ENCODE measurements around the gene MACC1. TPM values are rescaled to one million over a fixed set of nuclear protein-coding genes. Genes with fewer than 3 reads are reported as not detected.

MACC1 gene
- total and polyA plus RNA-seq, 10 of the 15 experiments (the other 5 are each of a cell fraction or from before 2014, with no cell fraction given), result 6.0 to 61.1 (median 12.7) TPM

GRCh38 chr7:20173828-20174227 is 43.4 kb downstream of the MACC1 start:
- ChIA-PET POLR2A (interaction anchor here (1.5 kb wide), 1 partner anchor 30 kb away, joined by 4 read pairs; no protein-coding TSS in a partner anchor), SMC1A (ENCODE audit: uncharacterized antibody, unreplicated experiment) (interaction anchor here (0.9 to 6.9 kb wide), 14 partner anchors 15 to 190 kb away, joined by 3 to 49 read pairs (median 8); partner anchors contain the start of gene MACC1), RAD21 (ENCODE audit: unreplicated experiment) (interaction anchor here (1.7 to 2.7 kb wide), 4 partner anchors 40 to 138 kb away, joined by 5 to 34 read pairs (median 6); no protein-coding TSS in a partner anchor), CTCF (interaction anchor here (0.6 to 4.0 kb wide), 18 partner anchors 9 to 207 kb away, joined by 3 to 32 read pairs (median 6); no protein-coding TSS in a partner anchor)
- Histone ChIP-seq H4K20me1 (ENCODE audit: control insufficient read depth, insufficient read depth) (no peaks in the 10 kb centered on the region), H3K4me3 (no peak overlapping the region), H3K36me3 (ENCODE audit: control insufficient read depth in 2 of 2, insufficient read depth in 2 of 2, low read length in 1 of 2) (no peaks in the 10 kb centered on the region; a peak in 3 of 4 replicates), H3K4me2 (ENCODE audit: control insufficient read depth, insufficient read depth) (no peak overlapping the region), H2AFZ (ENCODE audit: control insufficient read depth, low read depth, low read length) (no peak overlapping the region), H3K27ac (ENCODE audit: control insufficient read depth, insufficient read depth) (no peak overlapping the region), H3K27me3 (replicated peaks in 1 of 2; ENCODE audit: control insufficient read depth in 2 of 2, insufficient read depth in 2 of 2, low read length in 1 of 2) (no peaks in the 10 kb centered on the region), H3K9ac (ENCODE audit: control insufficient read depth, insufficient read depth, low read length) (no peak overlapping the region), H3K79me2 (ENCODE audit: control insufficient read depth, insufficient read depth, low read length) (no peaks in the 10 kb centered on the region), H3K4me1 (ENCODE audit: control insufficient read depth, insufficient read depth, low read length) (no peaks in the 10 kb centered on the region), H3K9me3 (replicated peaks; ENCODE audit: control insufficient read depth, insufficient read depth, low read length) (no peaks in the 10 kb centered on the region; the same call in 2 of the 3 replicates)
- DNase-seq (ENCODE audit: low read depth, low spot score), result no peak
- intact Hi-C loops (cut with micrococcal nuclease; ENCODE audit: unreplicated experiment), result loop anchor here (5.0 kb wide), 1 partner anchor 192 kb away; no protein-coding TSS in a partner anchor
- no TSS peak for BruUV-seq (replicated peaks)
- no peak for FAIRE-seq
- whole genome bisulfite sequencing (ENCODE audit: insufficient coverage, insufficient replicate concordance, low lambda C conversion rate, missing lambda C conversion rate), result 62% methylated on average over 2 of the region's 2 CpGs
- ATAC-seq, result peak; percentile 6; the same call in 1 of the 3 replicates
- in situ Hi-C loops (cut with MboI), result loop anchor here (25.0 kb wide), 1 partner anchor 413 kb away; no protein-coding TSS in a partner anchor
- TF ChIP-seq E2F8 (IDR thresholded peaks at IDR 0.05; ENCODE audit: low read depth, partially characterized antibody) (no peak), HCFC1 (IDR thresholded peaks at IDR 0.05; ENCODE audit: low read length) (no peak), RAD51 (IDR thresholded peaks at IDR 0.05) (no peak), NKRF (conservative IDR thresholded peaks at IDR 0.05) (no peak), MXI1 (IDR thresholded peaks at IDR 0.05; ENCODE audit: low read depth, low read length) (no peak), ESRRA (IDR thresholded peaks at IDR 0.05; ENCODE audit: low read length) (no peak), WRNIP1 (IDR thresholded peaks at IDR 0.05; ENCODE audit: borderline replicate concordance, low read depth, low read length) (no peak), HDGF (IDR thresholded peaks at IDR 0.05) (no peak), SP1 (IDR thresholded peaks at IDR 0.05; ENCODE audit: low read depth, low read length) (no peak), ELK1 (IDR thresholded peaks at IDR 0.05; ENCODE audit: low read depth, low read length) (no peak), ZNF217 (IDR thresholded peaks at IDR 0.05) (no peak), FOS (IDR thresholded peaks at IDR 0.05; ENCODE audit: borderline replicate concordance, extremely low read depth, insufficient read length) (no peak), CBFB (IDR thresholded peaks at IDR 0.05; ENCODE audit: low read depth) (no peak), ZZZ3 (IDR thresholded peaks at IDR 0.05; ENCODE audit: control insufficient read depth, insufficient read length, low read depth) (no peak), SREBF2 (IDR thresholded peaks at IDR 0.05; ENCODE audit: low read length) (no peak), PAX5 (IDR thresholded peaks at IDR 0.05; ENCODE audit: borderline replicate concordance, low read depth, low read length) (no peak), CREB1 (IDR thresholded peaks at IDR 0.05; ENCODE audit: low read depth) (no peak), E2F4 (IDR thresholded peaks at IDR 0.05; ENCODE audit: low read depth, low read length) (no peak), SUZ12 (IDR thresholded peaks at IDR 0.05; ENCODE audit: unreplicated experiment) (no peak)

Data from GM12878 (cell line).